Measurements from ENCODE around the gene EPN3.

EPN3 gene

GRCh38 chr17:50590946-50591737, 58.6 kb downstream of the EPN3 start:
- DNase-seq (ENCODE audit: low read depth), result no peak

GRCh38 chr17:50593321-50593720, 60.8 kb downstream of the EPN3 start:
- DNase-seq (ENCODE audit: low read depth), result no peak

Data from stimulated activated CD8-positive, alpha-beta memory T cell treated with anti-CD3 and anti-CD28 coated beads, Interleukin-15, amount 100 ng/mL, for 1 hour (primary cell).